GM18505 (cell line): Measurements from ENCODE around the gene INHA.

Source experiments
- ATAC-seq: cut with Tn5 transposase; IDR thresholded peaks from one replicate; pipeline ENCODE4 v1.9.1; 2021; ENCODE audit not compliant: unreplicated experiment
- POLR2A ChIP-seq: IDR thresholded peaks from 4 replicates; pipeline ENCODE4 v1.6.1; 2011; ENCODE audit warnings: borderline replicate concordance; ENCODE audit not compliant: insufficient read depth, insufficient read length; ENCODE audit errors: extremely low read depth

Gene INHA

GRCh38 chr2:219545943-219546352, 26.2 kb upstream of the INHA start:
- no peak for TF ChIP-seq POLR2A
- ATAC-seq = no peak

- no peak for TF ChIP-seq POLR2A
- no peak for ATAC-seq
Observed at GRCh38 chr2:219547621-219548020, 24.5 kb upstream of the INHA start.

- no peak for ATAC-seq
- TF ChIP-seq POLR2A = no peak
Observed at GRCh38 chr2:219548990-219549389, 23.1 kb upstream of the INHA start.

GRCh38 chr2:219549619-219550018, 22.5 kb upstream of the INHA start:
- ATAC-seq = no peak
- no peak for TF ChIP-seq POLR2A

- TF ChIP-seq POLR2A = no peak
- peak; percentile 9 for ATAC-seq
Observed at GRCh38 chr2:219551441-219552381, 20.4 kb upstream of the INHA start.

- ATAC-seq = peak; percentile 89
- no peak for TF ChIP-seq POLR2A
Observed at GRCh38 chr2:219552382-219553167, 19.5 kb upstream of the INHA start.

- no peak for TF ChIP-seq POLR2A
- ATAC-seq = no peak
Observed at GRCh38 chr2:219553168-219553417, 19.0 kb upstream of the INHA start.

GRCh38 chr2:219553463-219553963, 18.6 kb upstream of the INHA start:
- ATAC-seq = no peak
- no peak for TF ChIP-seq POLR2A

GRCh38 chr2:219554350-219554749, 17.8 kb upstream of the INHA start:
- ATAC-seq = no peak
- no peak for TF ChIP-seq POLR2A

GRCh38 chr2:219555956-219556355, 16.2 kb upstream of the INHA start:
- ATAC-seq = no peak
- no peak for TF ChIP-seq POLR2A

GRCh38 chr2:219556413-219556812, 15.7 kb upstream of the INHA start:
- no peak for ATAC-seq

GRCh38 chr2:219557320-219557719, 14.8 kb upstream of the INHA start:
- ATAC-seq = no peak
- TF ChIP-seq POLR2A = no peak

More at GRCh38 chr2:219556413-219556812, 15.7 kb upstream of the INHA start:
- TF ChIP-seq POLR2A = no peak
